ENCODE measurements around the gene PRDM12. TPM values are rescaled to one million over a fixed set of nuclear protein-coding genes. Genes with fewer than 3 reads are reported as not detected.

The PRDM12 gene
- total and polyA plus RNA-seq, 2 donors (not counting 1 experiment from before 2014, with no cell fraction given) = not detected

DNA sequence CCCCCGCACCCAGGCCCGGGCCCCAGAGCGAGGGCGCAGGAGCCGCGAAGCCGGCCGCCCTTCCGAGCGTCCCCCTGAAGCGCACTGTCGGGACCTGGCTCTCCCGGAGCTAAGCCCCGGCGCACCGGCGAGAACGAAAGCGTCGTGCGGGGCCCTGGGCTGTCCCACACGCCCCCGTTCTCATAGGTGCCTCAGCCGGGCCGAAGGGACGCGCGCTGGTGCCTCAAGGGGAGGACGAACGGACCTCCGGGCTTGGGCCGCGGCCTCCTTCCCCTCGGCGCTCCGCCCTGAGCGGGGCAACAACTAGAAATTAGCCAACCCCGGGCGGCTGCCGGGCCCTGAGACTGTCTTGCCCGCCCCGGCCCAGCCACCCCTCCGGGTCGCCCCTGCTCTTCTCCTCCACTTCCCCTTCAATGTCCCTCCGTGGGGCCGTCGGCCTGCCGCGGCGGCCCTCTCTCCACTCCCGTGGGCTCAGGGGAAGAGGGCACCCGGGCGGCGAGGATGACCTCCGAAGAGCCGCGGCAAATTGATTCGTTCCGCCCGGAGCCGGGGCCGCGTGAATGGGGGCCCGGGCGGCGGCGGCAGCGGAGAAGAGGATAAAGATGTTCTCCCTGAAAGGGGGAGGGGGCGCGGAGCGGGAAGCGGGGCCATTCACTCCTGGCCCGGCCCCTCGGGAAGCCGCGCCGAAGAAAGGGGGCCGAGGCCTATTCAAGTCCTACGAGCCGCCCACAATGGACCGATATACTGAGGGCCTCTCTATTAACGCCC, 3.5 kb upstream of the PRDM12 start:
- no peak overlapping the region for H2AFZ ChIP-seq (ENCODE audit: low read length)
- no peaks in the 10 kb centered on the region for H3K36me3 ChIP-seq (ENCODE audit: control insufficient read depth, insufficient read depth, low read length)
- H3K4me3 ChIP-seq (replicated peaks in 1 of 4; ENCODE audit: control extremely low read depth in 1 of 4, insufficient read depth in 1 of 4, low read depth in 3 of 4, low read length in 4 of 4) = peak overlapping the region in 1 of 4 experiments; percentile 22
- no peak overlapping the region for H3K9ac ChIP-seq (ENCODE audit: insufficient read depth, low read length)
- no peaks in the 10 kb centered on the region for H3K79me2 ChIP-seq (ENCODE audit: control insufficient read depth, insufficient read depth, low read length)
- H4K20me1 ChIP-seq (ENCODE audit: control insufficient read depth, extremely low read depth, insufficient read depth, low read length) = no peaks in the 10 kb centered on the region
- H3K27me3 ChIP-seq (ENCODE audit: control insufficient read depth, insufficient read depth, low read length) = peaks cover 85% of the 10 kb centered on the region
- H3K4me1 ChIP-seq (ENCODE audit: control insufficient read depth, extremely low read depth, insufficient read depth, low read length) = no peaks in the 10 kb centered on the region
- no peak for DNase-seq (ENCODE audit: low read depth in 2 of 2)
- no peak overlapping the region for H3K27ac ChIP-seq (ENCODE audit: insufficient read depth, low read length)
- peak overlapping the region; percentile 51 for H3K4me2 ChIP-seq (ENCODE audit: extremely low read depth, insufficient read depth, low read length)
- H3K9me3 ChIP-seq (ENCODE audit: control insufficient read depth, insufficient read depth, low read depth, low read length) = no peaks in the 10 kb centered on the region
- peak; percentile 98 for TF ChIP-seq EZH2 (IDR thresholded peaks at IDR 0.05; ENCODE audit: low read length, missing control alignments)
- TF ChIP-seq, protein P1, sequence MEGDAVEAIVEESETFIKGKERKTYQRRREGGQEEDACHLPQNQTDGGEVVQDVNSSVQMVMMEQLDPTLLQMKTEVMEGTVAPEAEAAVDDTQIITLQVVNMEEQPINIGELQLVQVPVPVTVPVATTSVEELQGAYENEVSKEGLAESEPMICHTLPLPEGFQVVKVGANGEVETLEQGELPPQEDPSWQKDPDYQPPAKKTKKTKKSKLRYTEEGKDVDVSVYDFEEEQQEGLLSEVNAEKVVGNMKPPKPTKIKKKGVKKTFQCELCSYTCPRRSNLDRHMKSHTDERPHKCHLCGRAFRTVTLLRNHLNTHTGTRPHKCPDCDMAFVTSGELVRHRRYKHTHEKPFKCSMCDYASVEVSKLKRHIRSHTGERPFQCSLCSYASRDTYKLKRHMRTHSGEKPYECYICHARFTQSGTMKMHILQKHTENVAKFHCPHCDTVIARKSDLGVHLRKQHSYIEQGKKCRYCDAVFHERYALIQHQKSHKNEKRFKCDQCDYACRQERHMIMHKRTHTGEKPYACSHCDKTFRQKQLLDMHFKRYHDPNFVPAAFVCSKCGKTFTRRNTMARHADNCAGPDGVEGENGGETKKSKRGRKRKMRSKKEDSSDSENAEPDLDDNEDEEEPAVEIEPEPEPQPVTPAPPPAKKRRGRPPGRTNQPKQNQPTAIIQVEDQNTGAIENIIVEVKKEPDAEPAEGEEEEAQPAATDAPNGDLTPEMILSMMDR (conservative IDR thresholded peaks at IDR 0.05 in 1 of 2, IDR thresholded peaks at IDR 0.05 in 1 of 2; ENCODE audit: low read depth in 1 of 2, low read length in 2 of 2) = no peak

- Histone ChIP-seq H3K4me1 (ENCODE audit: control insufficient read depth, extremely low read depth, insufficient read depth, low read length) (no peaks in the 10 kb centered on the region), H3K4me3 (replicated peaks in 1 of 4; ENCODE audit: control extremely low read depth in 1 of 4, insufficient read depth in 1 of 4, low read depth in 3 of 4, low read length in 4 of 4) (no peak overlapping the region), H2AFZ (ENCODE audit: low read length) (no peak overlapping the region), H3K9ac (ENCODE audit: insufficient read depth, low read length) (no peak overlapping the region), H3K36me3 (ENCODE audit: control insufficient read depth, insufficient read depth, low read length) (no peaks in the 10 kb centered on the region), H3K27ac (ENCODE audit: insufficient read depth, low read length) (no peak overlapping the region), H4K20me1 (ENCODE audit: control insufficient read depth, extremely low read depth, insufficient read depth, low read length) (no peaks in the 10 kb centered on the region), H3K4me2 (ENCODE audit: extremely low read depth, insufficient read depth, low read length) (no peak overlapping the region), H3K79me2 (ENCODE audit: control insufficient read depth, insufficient read depth, low read length) (no peaks in the 10 kb centered on the region), H3K9me3 (ENCODE audit: control insufficient read depth, insufficient read depth, low read depth, low read length) (no peaks in the 10 kb centered on the region), H3K27me3 (ENCODE audit: control insufficient read depth, insufficient read depth, low read length) (peaks cover 86% of the 10 kb centered on the region)
- no peak for DNase-seq (ENCODE audit: low read depth in 2 of 2)
- TF ChIP-seq, protein P1 (conservative IDR thresholded peaks at IDR 0.05 in 1 of 2, IDR thresholded peaks at IDR 0.05 in 1 of 2; ENCODE audit: low read depth in 1 of 2, low read length in 2 of 2) = no peak
- no peak for TF ChIP-seq EZH2 (IDR thresholded peaks at IDR 0.05; ENCODE audit: low read length, missing control alignments)
Observed at GRCh38 chr9:130661451-130662098, 2.8 kb upstream of the PRDM12 start.

- H3K27me3 ChIP-seq (ENCODE audit: control insufficient read depth, insufficient read depth, low read length) = peaks cover 89% of the 10 kb centered on the region
- DNase-seq (ENCODE audit: low read depth in 2 of 2) = no peak
Observed at GRCh38 chr9:130662099-130662969, 2.1 kb upstream of the PRDM12 start.

More at GRCh38 chr9:130662099-130662969, 2.1 kb upstream of the PRDM12 start:
- Histone ChIP-seq H3K9me3 (ENCODE audit: control insufficient read depth, insufficient read depth, low read depth, low read length) (no peaks in the 10 kb centered on the region), H3K27ac (ENCODE audit: insufficient read depth, low read length) (no peak overlapping the region), H4K20me1 (ENCODE audit: control insufficient read depth, extremely low read depth, insufficient read depth, low read length) (no peaks in the 10 kb centered on the region), H3K4me2 (ENCODE audit: extremely low read depth, insufficient read depth, low read length) (no peak overlapping the region), H3K79me2 (ENCODE audit: control insufficient read depth, insufficient read depth, low read length) (no peaks in the 10 kb centered on the region), H3K4me3 (replicated peaks in 1 of 4; ENCODE audit: control extremely low read depth in 1 of 4, insufficient read depth in 1 of 4, low read depth in 3 of 4, low read length in 4 of 4) (no peak overlapping the region), H3K36me3 (ENCODE audit: control insufficient read depth, insufficient read depth, low read length) (no peaks in the 10 kb centered on the region), H2AFZ (ENCODE audit: low read length) (no peak overlapping the region), H3K4me1 (ENCODE audit: control insufficient read depth, extremely low read depth, insufficient read depth, low read length) (no peaks in the 10 kb centered on the region), H3K9ac (ENCODE audit: insufficient read depth, low read length) (no peak overlapping the region)
- TF ChIP-seq, protein P1 (conservative IDR thresholded peaks at IDR 0.05 in 1 of 2, IDR thresholded peaks at IDR 0.05 in 1 of 2; ENCODE audit: low read depth in 1 of 2, low read length in 2 of 2) = no peak
- peak; percentile 97 for TF ChIP-seq EZH2 (IDR thresholded peaks at IDR 0.05; ENCODE audit: low read length, missing control alignments)
